ENCODE results near the gene ANKRD10.

Gene ANKRD10

DNA sequence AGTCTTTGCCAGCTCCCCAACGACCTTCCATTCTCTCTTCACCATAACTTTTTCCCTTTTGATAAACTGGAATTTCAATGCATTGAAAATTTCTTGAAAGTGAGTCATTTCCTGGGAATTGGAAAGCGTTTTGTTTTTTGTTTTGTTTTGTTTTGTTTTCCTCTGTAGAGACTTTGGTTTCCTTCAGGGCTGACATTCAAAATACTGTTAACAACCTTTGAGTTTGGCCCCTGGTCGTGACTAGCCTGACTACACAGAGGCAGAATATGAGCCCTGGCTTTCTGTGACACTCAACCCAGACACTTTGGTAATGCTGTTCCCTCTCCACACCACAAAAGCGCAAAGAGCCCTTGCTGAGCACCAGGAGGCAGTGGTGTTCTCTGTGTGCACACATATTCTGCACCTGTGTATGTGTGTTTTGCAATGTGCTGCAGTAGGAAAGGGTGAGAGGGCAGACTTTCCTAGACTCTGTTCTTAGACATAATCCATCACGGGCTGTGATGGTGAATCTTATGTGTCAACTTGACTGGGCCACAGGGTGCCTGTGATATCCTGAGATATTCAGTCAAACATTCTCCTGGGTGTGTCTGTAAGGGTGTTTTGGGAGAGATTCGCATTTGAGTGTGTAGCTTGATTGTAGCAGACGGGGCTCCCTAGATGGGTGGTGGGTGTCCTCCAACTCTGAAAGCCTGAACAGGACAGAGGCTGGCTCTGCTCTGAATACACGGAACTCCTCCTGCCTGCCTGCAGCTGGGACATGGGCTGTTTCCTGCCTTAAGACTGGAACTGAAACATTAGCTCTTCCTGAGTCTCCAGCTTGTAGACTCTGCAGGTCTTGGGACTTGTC, 29.5 kb upstream of the ANKRD10 start:
- no peak overlapping the region for H3K9ac ChIP-seq (ENCODE audit: low read length)
- H3K4me1 ChIP-seq (ENCODE audit: control insufficient read depth, insufficient read depth, low read length): peaks cover 5% of the 10 kb centered on the region
- no peaks in the 10 kb centered on the region for H3K27me3 ChIP-seq (replicated peaks; ENCODE audit: control insufficient read depth, insufficient read depth, low read length)
- H3K4me3 ChIP-seq (ENCODE audit: low read length): no peak overlapping the region
- H3K36me3 ChIP-seq (ENCODE audit: control insufficient read depth, insufficient read depth, low read length, severe bottlenecking): no peaks in the 10 kb centered on the region
- DNase-seq (ENCODE audit: low read depth): peak; percentile 66
- no peaks in the 10 kb centered on the region for H3K9me3 ChIP-seq (ENCODE audit: control insufficient read depth, low read length)

- H3K4me3 ChIP-seq (ENCODE audit: low read length): no peak overlapping the region
- H3K9ac ChIP-seq (ENCODE audit: low read length): no peak overlapping the region
- DNase-seq (ENCODE audit: low read depth): no peak
- no peaks in the 10 kb centered on the region for H3K36me3 ChIP-seq (ENCODE audit: control insufficient read depth, insufficient read depth, low read length, severe bottlenecking)
- H3K27me3 ChIP-seq (replicated peaks; ENCODE audit: control insufficient read depth, insufficient read depth, low read length): no peaks in the 10 kb centered on the region
- H3K9me3 ChIP-seq (ENCODE audit: control insufficient read depth, low read length): no peaks in the 10 kb centered on the region
- peaks cover 5% of the 10 kb centered on the region for H3K4me1 ChIP-seq (ENCODE audit: control insufficient read depth, insufficient read depth, low read length)
These were observed 27.5 kb upstream of the ANKRD10 start for GRCh38 chr13:110942248-110942981.

DNA sequence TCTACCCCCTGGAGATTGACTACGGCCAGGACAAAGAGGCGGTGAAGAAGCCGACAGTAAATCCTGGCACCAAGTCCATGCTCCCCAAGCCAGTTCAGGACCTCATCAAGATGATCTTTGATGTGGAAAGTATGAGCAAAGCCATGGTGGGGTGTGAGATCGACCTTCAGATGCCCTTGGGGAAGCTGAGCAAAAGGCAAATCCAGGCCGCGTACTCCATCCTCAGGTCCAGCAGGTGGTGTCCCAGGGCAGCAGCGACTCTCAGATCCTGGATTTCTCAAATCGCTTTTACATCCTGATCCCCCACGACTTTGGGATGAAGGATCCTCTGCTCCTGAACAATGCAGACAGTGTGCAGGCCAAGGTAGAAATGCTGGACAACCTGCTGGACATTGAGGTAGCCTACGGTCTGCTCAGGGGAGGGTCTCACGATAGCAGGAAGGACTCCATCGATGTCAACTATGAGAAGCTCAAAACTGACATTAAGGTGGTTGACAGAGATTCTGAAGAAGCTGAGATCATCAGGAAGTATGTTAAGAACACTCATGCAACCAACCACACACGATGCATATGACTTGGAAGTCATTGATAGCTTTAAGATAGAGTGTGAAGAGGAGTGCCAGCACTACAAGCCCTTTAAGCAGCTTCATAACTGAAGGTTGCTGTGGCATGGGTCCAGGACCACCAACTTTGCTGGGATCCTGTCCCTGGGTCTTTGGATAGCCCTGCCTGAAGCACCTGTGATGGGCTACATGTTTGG, 24.0 kb upstream of the ANKRD10 start:
- H3K4me3 ChIP-seq (ENCODE audit: low read length): no peak overlapping the region
- peaks cover 4% of the 10 kb centered on the region for H3K9me3 ChIP-seq (ENCODE audit: control insufficient read depth, low read length)
- no peak for DNase-seq (ENCODE audit: low read depth)
- H3K27me3 ChIP-seq (replicated peaks; ENCODE audit: control insufficient read depth, insufficient read depth, low read length): no peaks in the 10 kb centered on the region
- H3K9ac ChIP-seq (ENCODE audit: low read length): no peak overlapping the region
- no peaks in the 10 kb centered on the region for H3K36me3 ChIP-seq (ENCODE audit: control insufficient read depth, insufficient read depth, low read length, severe bottlenecking)
- no peaks in the 10 kb centered on the region for H3K4me1 ChIP-seq (ENCODE audit: control insufficient read depth, insufficient read depth, low read length)

GRCh38 chr13:110937511-110938285, 22.8 kb upstream of the ANKRD10 start:
- H3K9ac ChIP-seq (ENCODE audit: low read length): no peak overlapping the region
- no peak overlapping the region for H3K4me3 ChIP-seq (ENCODE audit: low read length)
- H3K27me3 ChIP-seq (replicated peaks; ENCODE audit: control insufficient read depth, insufficient read depth, low read length): no peaks in the 10 kb centered on the region
- H3K36me3 ChIP-seq (ENCODE audit: control insufficient read depth, insufficient read depth, low read length, severe bottlenecking): no peaks in the 10 kb centered on the region
- H3K4me1 ChIP-seq (ENCODE audit: control insufficient read depth, insufficient read depth, low read length): no peaks in the 10 kb centered on the region
- no peak for DNase-seq (ENCODE audit: low read depth)
- peaks cover 14% of the 10 kb centered on the region for H3K9me3 ChIP-seq (ENCODE audit: control insufficient read depth, low read length)

DNA sequence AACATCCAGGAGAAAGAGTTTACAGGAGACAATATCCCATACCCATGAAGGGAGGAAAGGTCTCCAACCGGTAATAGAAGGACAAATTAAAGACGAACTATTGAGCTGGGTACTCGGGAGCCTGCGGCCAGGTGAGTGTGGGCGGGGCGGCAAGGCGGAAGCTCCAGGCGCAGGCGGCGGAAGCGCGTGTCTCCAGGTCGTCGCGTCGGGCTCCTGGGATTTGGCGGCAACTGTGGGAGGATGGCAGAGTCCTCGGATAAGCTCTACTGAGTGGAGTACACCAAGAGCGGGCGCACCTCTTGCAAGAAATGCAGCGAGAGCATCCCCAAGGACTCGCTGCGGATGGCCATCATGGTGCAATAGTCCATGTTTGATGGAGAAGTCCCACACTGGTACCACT, 21.6 kb upstream of the ANKRD10 start:
- Histone ChIP-seq H3K9ac (ENCODE audit: low read length) (no peak overlapping the region), H3K4me1 (ENCODE audit: control insufficient read depth, insufficient read depth, low read length) (no peaks in the 10 kb centered on the region), H3K9me3 (ENCODE audit: control insufficient read depth, low read length) (peaks cover 14% of the 10 kb centered on the region), H3K36me3 (ENCODE audit: control insufficient read depth, insufficient read depth, low read length, severe bottlenecking) (no peaks in the 10 kb centered on the region), H3K4me3 (ENCODE audit: low read length) (no peak overlapping the region), H3K27me3 (replicated peaks; ENCODE audit: control insufficient read depth, insufficient read depth, low read length) (no peaks in the 10 kb centered on the region)
- DNase-seq (ENCODE audit: low read depth): no peak

DNA sequence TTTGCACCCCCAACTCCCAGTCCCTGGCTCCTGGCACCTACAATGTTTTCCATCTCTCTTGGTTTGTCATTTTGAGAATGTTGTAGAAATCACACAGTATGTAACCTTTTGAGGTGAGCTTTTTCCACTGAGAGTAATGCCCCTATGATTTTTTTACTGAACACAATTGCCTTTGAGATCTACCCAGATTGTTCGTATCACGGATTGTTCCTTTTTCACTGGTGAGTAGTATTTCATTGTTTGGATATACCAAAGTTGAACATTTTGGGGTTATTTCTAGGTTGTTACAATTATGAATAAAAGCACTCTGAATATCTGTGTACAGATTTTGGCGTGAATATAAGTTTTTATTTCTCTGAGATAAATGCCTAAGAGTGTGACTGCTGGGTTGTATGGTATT, 17.7 kb upstream of the ANKRD10 start:
- Histone ChIP-seq H3K27me3 (replicated peaks; ENCODE audit: control insufficient read depth, insufficient read depth, low read length) (no peaks in the 10 kb centered on the region), H3K4me1 (ENCODE audit: control insufficient read depth, insufficient read depth, low read length) (no peaks in the 10 kb centered on the region), H3K9me3 (ENCODE audit: control insufficient read depth, low read length) (peaks cover 27% of the 10 kb centered on the region), H3K9ac (ENCODE audit: low read length) (no peak overlapping the region), H3K4me3 (ENCODE audit: low read length) (no peak overlapping the region), H3K36me3 (ENCODE audit: control insufficient read depth, insufficient read depth, low read length, severe bottlenecking) (no peaks in the 10 kb centered on the region)
- DNase-seq (ENCODE audit: low read depth): no peak

DNA sequence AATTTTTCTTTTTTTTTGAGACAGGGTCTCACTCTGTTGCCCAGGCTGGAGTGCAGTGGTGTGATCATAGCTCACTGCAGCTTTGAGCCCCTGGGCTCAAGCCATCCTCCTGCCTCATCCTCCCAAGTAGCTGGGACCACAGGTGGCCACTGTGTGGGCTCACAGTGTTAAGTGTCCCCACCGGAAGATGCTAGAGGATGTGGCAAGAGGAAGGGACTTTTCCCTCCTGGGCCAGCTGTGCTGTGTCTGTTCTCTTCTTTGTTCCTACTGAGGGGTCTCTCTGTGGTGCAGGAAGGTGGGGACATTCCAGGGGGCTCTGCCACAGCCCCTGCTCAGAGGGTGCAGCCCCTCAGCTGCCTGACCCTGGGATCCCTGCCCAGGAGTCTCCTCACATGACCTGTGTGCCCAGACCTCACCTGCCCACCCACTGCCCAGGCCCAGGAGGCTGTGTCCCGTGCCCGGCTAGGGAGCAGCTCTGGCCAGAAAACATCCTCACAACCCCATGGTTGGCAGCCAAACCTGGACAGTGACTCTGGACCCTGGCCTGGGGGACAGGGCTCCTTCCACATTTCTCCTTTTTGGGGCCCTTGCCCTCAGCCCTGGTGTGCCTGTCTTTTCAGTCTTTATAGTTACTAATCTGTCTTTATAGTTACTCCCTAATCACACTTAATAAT, 14.4 kb upstream of the ANKRD10 start:
- Histone ChIP-seq H3K9ac (ENCODE audit: low read length) (no peak overlapping the region), H3K27me3 (replicated peaks; ENCODE audit: control insufficient read depth, insufficient read depth, low read length) (no peaks in the 10 kb centered on the region), H3K4me1 (ENCODE audit: control insufficient read depth, insufficient read depth, low read length) (no peaks in the 10 kb centered on the region), H3K36me3 (ENCODE audit: control insufficient read depth, insufficient read depth, low read length, severe bottlenecking) (no peaks in the 10 kb centered on the region), H3K4me3 (ENCODE audit: low read length) (no peak overlapping the region), H3K9me3 (ENCODE audit: control insufficient read depth, low read length) (peaks cover 27% of the 10 kb centered on the region)
- DNase-seq (ENCODE audit: low read depth): no peak

- peaks cover 7% of the 10 kb centered on the region for H3K9me3 ChIP-seq (ENCODE audit: control insufficient read depth, low read length)
- H3K27me3 ChIP-seq (replicated peaks; ENCODE audit: control insufficient read depth, insufficient read depth, low read length): peaks cover 14% of the 10 kb centered on the region
- no peaks in the 10 kb centered on the region for H3K4me1 ChIP-seq (ENCODE audit: control insufficient read depth, insufficient read depth, low read length)
- H3K4me3 ChIP-seq (ENCODE audit: low read length): no peak overlapping the region
- DNase-seq (ENCODE audit: low read depth): no peak
- H3K9ac ChIP-seq (ENCODE audit: low read length): no peak overlapping the region
- H3K36me3 ChIP-seq (ENCODE audit: control insufficient read depth, insufficient read depth, low read length, severe bottlenecking): no peaks in the 10 kb centered on the region
These were observed 10.2 kb upstream of the ANKRD10 start for GRCh38 chr13:110925023-110925612.

DNA sequence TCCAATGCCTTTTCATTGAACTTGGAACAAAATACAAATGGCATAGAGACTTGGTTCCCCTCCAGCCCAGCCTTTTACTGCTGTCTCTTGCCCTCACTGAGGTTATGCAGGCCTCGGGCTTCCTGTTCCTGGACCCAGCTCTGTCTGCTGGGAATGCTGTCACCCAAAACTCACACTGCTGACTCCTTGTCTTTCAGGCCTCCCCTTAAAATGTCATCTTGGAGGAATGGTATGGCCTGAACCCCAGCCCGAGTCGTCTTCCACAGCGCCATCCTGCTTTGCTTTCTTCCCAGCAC, 9.7 kb upstream of the ANKRD10 start:
- DNase-seq (ENCODE audit: low read depth): no peak
- Histone ChIP-seq H3K9me3 (ENCODE audit: control insufficient read depth, low read length) (peaks cover 2% of the 10 kb centered on the region), H3K4me3 (ENCODE audit: low read length) (no peak overlapping the region), H3K36me3 (ENCODE audit: control insufficient read depth, insufficient read depth, low read length, severe bottlenecking) (no peaks in the 10 kb centered on the region), H3K27me3 (replicated peaks; ENCODE audit: control insufficient read depth, insufficient read depth, low read length) (peaks cover 14% of the 10 kb centered on the region), H3K4me1 (ENCODE audit: control insufficient read depth, insufficient read depth, low read length) (no peaks in the 10 kb centered on the region), H3K9ac (ENCODE audit: low read length) (no peak overlapping the region)

Data from adipocyte (in vitro differentiated cells).